ENCODE data around the gene MLX.

MLX gene

GRCh38 chr17:42559075-42559474 lies 7.8 kb upstream of the MLX start:
- no peak for DNase-seq

GRCh38 chr17:42560246-42560645 lies 6.7 kb upstream of the MLX start:
- no peak for DNase-seq

DNA sequence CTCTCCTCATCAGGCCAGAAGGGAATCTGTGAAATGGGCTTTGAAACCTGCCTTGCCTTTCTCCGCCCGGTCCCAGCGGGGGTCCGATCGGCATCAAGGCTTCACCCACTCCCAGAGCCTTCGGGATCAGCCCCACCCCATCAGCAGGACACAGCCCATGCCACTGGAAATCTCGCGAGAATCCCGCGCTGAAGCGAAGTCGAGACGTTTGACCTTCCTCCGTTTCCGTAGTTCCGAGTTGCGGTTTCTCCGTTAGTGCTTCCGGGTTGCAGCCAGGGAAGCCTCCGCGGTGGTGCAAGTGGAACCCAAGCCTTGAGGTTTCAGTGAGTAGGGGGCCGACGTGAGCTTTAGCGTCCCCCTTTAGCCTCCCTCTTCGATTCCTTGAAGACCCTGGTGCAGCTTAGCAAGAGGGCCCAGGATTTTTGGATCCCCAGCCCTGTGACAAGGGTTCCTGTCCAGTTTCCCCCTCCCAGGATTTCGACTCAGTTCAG lies 5.0 kb upstream of the MLX start, which contains the start of gene COASY:
COASY (plus strand) TSS at position 252 of the 491 bp plus-strand sequence. CDS start 475 bp downstream, outside the sequence.
- peak; percentile 85 for DNase-seq

GRCh38 chr17:42562388-42563142 lies 4.3 kb upstream of the MLX start:
- no peak for DNase-seq

DNA sequence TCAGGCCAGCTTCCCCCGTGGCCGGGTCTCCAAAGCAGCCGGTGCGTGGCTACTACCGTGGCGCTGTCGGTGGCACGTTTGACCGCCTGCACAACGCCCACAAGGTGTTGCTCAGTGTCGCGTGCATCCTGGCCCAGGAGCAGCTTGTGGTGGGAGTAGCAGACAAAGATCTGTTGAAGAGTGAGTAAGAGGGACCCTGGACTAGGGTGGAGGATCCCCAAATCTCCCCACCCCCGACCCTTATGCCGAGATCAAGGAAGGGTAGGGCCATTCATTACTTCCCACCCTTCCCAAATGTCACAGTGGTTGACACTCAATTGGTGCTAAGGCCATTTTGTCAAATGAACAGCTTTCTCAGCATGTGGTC lies 3.8 kb upstream of the MLX start:
- DNase-seq = no peak

- DNase-seq = no peak
Observed at GRCh38 chr17:42563543-42563942, 3.4 kb upstream of the MLX start.

- no peak for DNase-seq
Observed at GRCh38 chr17:42563950-42564349, 3.0 kb upstream of the MLX start.

- DNase-seq = no peak
Observed at GRCh38 chr17:42564815-42565522, 1.9 kb upstream of the MLX start.

- no peak for DNase-seq
Observed at GRCh38 chr17:42565523-42566214, 1.2 kb upstream of the MLX start.

DNA sequence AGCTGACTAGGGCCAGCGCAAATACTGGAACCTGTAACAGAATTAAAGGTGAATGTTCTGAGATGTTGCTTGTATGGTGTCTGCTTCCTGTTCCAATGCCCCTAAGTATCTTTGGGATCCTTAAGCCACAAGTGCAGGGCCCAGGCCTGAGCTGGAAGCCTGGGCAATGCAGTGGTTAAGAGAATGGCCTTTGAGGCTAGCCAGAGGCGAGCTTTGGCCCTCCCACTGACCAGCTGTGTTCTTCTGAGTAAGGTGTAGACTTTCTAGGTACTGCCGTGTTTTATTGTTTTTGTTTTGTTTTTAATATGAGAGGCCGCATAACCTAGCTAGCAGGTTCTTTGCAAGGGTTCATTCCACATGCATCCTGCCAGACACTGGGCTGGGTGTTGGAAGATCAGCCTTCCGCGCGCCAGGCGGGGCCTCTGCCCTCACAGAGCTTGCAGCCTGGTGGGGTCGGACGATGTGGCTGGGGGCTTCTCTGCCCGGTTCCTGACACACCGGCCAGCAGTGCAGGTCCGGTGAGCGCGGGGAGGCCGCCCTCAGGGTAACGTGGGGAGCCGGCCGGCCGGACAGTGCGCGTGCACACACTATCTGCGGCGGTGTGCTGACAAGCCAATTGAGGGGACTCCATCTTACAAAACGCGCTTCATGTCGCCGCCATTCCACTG lies 551 bp upstream of the MLX start:
- DNase-seq = no peak

- no peak for DNase-seq
Observed at GRCh38 chr17:42568341-42569111, 1.6 kb downstream of the MLX start.

DNA sequence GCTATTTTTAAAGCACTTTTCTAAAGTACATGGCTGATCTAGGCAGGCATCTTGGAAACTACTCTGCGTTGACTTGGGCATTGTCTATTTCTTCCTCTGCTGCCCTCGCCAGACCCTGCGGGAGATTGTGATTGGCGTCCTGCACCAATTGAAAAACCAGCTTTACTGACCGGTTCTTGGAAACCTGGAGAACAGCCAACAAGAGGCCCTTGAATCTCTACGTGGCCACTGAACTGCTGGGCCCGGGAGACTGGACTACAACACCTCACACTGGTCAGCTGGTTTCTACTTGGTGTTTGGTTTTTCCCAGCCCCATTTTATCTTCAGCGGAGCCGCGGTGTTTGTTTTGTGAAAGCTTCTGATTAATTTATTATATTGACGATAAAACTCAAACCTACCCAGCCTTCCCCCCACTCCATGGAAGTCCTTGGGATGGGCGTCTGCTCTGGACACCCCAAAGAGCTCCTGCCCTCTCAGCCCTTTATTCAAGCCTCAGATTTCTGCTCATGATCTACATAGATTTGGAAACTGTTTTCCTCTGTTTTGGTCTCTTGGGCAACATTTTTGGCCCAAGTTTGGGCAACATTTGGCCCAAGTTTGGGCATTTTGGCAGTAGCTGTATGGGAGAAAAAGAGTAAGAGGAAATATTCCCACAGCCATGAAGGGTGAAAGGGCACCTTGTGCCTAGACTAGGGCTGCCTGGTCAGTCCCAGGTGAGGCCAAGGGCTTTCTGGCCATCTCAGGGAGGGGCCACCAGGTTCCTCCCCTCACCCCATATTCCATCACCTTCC lies 4.7 kb downstream of the MLX start:
- DNase-seq = no peak

DNA sequence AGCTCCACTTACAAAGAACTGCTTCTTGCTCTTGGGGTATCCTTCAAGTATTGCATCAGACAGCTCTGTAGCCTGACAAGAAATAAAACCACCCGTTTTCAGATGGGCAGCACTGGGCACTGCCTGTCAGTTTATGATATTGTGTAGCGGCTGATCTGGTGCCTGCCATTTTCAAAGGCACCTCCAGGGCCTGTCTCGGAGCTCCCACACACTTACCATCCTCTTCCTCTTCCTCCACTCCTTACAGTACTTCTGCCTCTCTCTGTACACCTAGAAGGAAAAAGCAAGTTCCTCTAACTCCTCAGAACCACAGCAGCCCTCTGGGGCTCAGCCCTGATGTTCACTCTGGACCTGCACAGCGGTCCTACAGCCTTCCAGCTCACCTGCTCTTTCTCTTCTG lies 6.2 kb downstream of the MLX start:
- DNase-seq = no peak

DNA sequence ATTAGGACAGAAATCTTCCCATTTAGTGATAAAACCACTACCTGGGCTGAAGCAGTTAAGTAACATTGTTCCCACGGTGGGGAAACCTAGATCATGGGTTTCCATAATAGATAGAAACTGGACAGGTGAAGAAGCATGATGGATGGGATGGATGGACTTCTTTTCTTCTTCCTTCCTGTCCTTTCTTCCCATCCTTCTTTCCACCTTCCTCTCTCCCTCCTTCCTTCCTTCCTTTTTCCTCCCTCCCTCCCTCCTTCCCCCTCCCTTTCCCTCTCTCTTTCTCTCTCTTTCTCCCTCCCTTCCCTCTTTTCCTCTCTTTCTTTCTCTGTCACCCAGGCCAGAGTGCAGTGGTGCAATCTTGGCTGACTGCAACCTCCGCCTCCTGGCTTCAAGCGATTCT lies 7.6 kb downstream of the MLX start:
- no peak for DNase-seq

- no peak for DNase-seq
Observed at GRCh38 chr17:42577140-42577531, 10.2 kb downstream of the MLX start.

- peak; percentile 84 for DNase-seq
Observed at GRCh38 chr17:42577532-42578281, 10.8 kb downstream of the MLX start, which contains the start of gene PSMC3IP. TSS of gene PSMC3IP (minus strand) at chr17:42577729. CDS start at chr17:42577686, 43 bp downstream.

DNA sequence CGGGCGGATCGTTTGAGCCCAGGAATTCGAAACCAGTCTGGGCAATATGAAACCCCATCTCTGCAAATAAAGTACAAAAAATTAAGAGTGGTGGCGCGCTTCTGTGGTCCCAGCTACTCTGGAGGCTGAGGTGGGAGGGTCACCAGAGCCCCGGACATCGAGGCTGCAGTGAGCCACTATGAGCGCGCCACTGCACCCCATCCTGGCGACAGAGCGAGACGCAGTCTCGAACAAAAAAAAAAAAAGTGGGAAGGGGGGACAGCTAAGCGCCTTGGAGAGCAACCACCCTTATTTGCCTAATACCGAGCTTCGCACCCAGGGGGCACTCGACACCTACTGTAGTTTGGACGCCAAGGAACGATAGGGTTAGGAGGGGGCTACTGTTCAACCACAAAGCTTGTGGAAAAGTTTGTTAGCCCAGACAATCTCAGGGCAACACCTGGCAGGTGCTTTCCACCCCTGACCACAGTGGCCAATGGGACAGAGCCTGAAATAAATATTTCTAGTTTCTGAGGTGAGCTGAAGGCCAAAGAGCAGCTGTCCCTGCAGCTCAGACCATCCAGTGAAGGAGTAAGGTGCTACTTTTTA lies 11.5 kb downstream of the MLX start:
- DNase-seq = peak; percentile 54

DNA sequence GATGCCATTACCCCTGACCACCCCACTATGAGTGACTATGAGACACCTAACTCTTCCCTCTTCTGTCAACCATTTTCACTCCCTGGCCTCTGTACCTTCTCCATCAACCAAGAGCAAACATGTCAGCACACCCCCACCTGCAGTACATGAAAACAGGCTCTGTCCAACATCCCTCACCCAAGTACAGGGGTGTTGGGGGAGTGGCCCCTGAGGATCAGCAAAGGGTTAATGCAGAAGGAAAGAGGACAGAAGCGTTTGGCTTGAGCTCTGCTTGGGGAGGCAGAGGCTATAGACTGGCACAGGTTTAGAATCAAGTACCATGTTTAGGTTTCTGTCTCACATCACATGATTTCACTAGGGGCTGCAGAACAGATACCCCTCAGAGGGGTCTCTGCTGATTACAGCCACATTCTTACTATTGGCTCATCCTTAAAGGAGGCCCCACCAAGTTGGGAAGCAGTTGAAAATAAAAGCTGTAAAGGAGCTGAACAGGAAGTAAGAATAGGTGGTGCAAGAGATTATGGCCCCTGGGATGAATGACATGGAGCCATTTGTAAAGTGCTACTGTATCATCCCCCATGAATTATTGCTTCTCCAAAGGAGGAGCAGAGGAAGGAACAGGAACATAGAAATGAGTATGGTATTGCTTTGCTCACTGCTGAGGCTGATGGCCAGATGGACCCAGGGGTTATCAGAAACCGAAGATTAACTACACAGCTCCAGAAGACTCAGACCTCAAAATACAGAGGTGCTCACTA lies 13.1 kb downstream of the MLX start:
- no peak for DNase-seq

DNA sequence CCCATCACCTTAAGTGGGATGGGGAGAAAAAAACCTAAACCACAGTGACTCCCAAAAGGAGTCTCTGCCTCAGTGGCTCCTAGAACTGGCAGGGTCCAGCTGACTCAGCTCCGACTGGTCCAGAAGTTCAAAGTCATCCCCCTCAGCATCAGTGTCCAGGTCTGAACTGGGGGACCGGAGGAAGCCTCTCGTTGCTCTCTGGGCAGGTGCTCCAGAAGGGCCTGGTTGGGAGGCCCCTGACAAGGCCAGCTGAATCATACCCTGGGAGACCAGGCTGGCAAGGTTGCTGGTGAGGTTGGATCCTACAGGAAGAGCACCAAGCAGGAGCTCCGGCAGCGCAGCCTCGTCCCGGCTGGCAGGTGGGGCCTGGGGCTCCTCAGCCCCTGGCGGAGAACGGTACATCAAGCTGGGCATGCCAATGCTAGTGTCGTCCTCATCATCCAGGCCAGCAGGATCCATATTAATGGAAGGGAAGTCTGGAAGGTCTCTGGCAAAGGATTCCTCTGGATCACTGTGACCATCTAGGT lies 14.9 kb downstream of the MLX start:
- DNase-seq = no peak

Measured in activated CD4-positive, alpha-beta T cell treated with anti-CD3 and anti-CD28 coated beads for 1 hour (primary cell).